RWPE1 (cell line): ENCODE results near the gene P2RY14.

Experiments
- CTCF ChIA-PET: fragments of 350-600 bp; sonication (Branson Sonifier 250); formaldehyde crosslinking; extraction: SDS; loops from one replicate; lab custom pipeline; 2021; lab: Yijun Ruan, JAX
- POLR2A ChIA-PET: fragments of 400-600 bp; formaldehyde crosslinking; extraction: SDS; loops from one replicate; lab custom pipeline; 2020; ENCODE audit warnings: antibody characterized with exemption; ENCODE audit not compliant: low non-redundant PET; lab: Yijun Ruan, JAX
- DNase-seq: peaks from one replicate; pipeline ENCODE4 v3.0.0; 2012; ENCODE audit warnings: low spot score
- H3K27ac ChIP-seq: fragments of 450-650 bp; 2 replicates; pipeline ENCODE4 v1.5.1; 2017
- CTCF ChIP-seq: fragments of 450-650 bp; conservative IDR thresholded peaks from 2 replicates; pipeline ENCODE4 v1.5.1; 2017; ENCODE audit warnings: low read depth, mild to moderate bottlenecking

Gene P2RY14

GRCh38 chr3:151283907-151284461 lies 5.6 kb upstream of the P2RY14 start:
- POLR2A ChIA-PET: no interaction called here

GRCh38 chr3:151283387-151283786 lies 5.0 kb upstream of the P2RY14 start:
- H3K27ac ChIP-seq: no peak overlapping the region
- no peak for TF ChIP-seq CTCF
- ChIA-PET CTCF (interaction anchor here (0.7 to 1.0 kb wide), 2 partner anchors 127 to 494 kb away, joined by 4 to 5 read pairs; no protein-coding TSS in a partner anchor), POLR2A (no interaction called here)
- DNase-seq: no peak

More at GRCh38 chr3:151283907-151284461, 5.6 kb upstream of the P2RY14 start:
- H3K27ac ChIP-seq: no peak overlapping the region
- no peak for TF ChIP-seq CTCF
- DNase-seq: no peak
- CTCF ChIA-PET: interaction anchor here (0.7 to 1.0 kb wide), 2 partner anchors 128 to 494 kb away, joined by 4 to 5 read pairs; no protein-coding TSS in a partner anchor

DNA sequence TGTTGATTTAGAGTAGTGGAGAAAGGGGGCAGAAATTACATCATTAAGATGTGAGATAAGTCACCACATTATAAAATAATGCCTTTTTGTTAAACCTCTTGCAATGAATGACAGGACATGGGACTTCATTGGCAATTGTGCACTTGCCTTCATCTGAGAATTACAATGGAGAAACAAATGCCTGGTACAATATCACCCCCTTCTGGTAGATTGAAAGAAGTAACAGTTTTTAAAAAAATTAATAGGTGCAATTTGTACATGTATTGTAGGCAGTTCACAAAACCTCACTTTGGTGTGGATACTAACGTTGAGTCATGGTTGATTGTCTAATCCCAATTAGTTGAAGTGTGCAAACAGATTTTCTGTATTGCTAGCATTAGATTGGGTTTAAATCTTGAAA lies 4.6 kb upstream of the P2RY14 start:
- peak; percentile 64 for DNase-seq
- TF ChIP-seq CTCF: peak; percentile 61
- ChIA-PET POLR2A (no interaction called here), CTCF (interaction anchor here (0.6 to 2.8 kb wide), 6 partner anchors 21 to 462 kb away, joined by 4 to 22 read pairs (median 4); no protein-coding TSS in a partner anchor)
- H3K27ac ChIP-seq: no peak overlapping the region

DNA sequence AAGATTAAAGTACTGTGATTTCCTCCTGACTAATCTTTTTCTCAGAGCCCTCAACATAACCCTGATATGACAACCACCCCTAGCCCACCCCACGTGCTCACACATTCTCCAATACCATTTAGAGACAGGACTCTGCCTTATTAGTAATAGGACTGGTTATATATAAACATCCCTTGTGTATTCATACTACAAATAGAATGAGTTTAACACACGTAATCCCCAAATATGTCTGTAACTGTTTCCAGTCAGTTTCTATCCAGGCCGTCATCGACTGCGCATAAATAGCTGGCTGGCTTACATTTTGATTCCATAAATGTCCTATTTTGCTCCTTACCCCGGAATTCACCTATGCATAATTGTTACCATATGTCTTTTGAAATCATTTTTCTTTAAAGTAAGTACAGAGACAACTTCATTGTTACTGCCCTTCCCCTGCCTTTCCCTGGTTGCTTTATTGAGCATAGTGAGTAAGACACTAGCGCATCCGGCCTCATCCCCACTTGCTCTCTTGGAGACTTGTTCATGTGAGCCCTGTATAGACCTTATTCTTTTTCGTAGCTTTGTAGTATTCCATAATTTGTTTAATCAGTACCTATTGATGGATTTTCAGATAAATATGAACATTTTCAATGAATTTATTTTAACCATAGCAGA lies 3.5 kb upstream of the P2RY14 start:
- DNase-seq: no peak
- ChIA-PET CTCF (interaction anchor here (0.8 to 2.8 kb wide), 3 partner anchors 54 to 119 kb away, joined by 5 to 22 read pairs (median 7); no protein-coding TSS in a partner anchor), POLR2A (no interaction called here)
- no peak overlapping the region for H3K27ac ChIP-seq
- no peak for TF ChIP-seq CTCF

DNA sequence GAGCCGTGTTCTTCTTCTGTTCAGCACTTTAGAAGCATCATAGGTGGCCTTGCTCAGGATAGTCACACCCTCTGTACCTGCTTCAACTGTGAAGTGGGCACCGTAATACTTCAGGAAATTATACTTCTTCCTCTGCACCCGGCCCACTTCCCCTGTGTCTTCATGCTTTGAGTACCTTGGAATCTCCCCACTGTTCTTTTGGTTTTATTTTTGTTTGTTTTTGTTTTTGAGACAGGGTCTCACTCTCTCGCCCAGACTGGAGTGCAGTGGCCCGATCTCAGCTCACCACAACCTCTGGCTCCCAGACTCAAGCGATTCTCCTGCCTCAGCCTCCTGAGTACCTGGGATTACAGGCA lies 1.7 kb downstream of the P2RY14 start:
- TF ChIP-seq CTCF: no peak
- no peak overlapping the region for H3K27ac ChIP-seq
- ChIA-PET POLR2A (no interaction called here), CTCF (interaction anchor here (0.6 kb wide), 1 partner anchor 962 kb away, joined by 3 read pairs; no protein-coding TSS in a partner anchor)
- DNase-seq: no peak

GRCh38 chr3:151276038-151276686 lies 2.2 kb downstream of the P2RY14 start:
- TF ChIP-seq CTCF: no peak
- POLR2A ChIA-PET: no interaction called here
- CTCF ChIA-PET: interaction anchor here (0.6 to 1.2 kb wide), 2 partner anchors 108 to 962 kb away, joined by 3 read pairs; no protein-coding TSS in a partner anchor
- DNase-seq: no peak
- no peak overlapping the region for H3K27ac ChIP-seq
